Stimulated activated CD4-positive, alpha-beta T cell treated with anti-CD3 and anti-CD28 coated beads, Interleukin-1b, Interleukin-23, amount 100 ng/mL, for 1 hour (primary cell): Measurements from ENCODE around the gene VILL.

Experiments used
- DNase-seq, 2 donors: peaks; one replicate each; pipeline ENCODE4 v3.0.0-alpha.2; 2020; ENCODE audit warnings: low read depth in 2 of 2

Gene VILL

GRCh38 chr3:38000965-38001455, 10.4 kb downstream of the VILL start:
- DNase-seq: no peak

DNA sequence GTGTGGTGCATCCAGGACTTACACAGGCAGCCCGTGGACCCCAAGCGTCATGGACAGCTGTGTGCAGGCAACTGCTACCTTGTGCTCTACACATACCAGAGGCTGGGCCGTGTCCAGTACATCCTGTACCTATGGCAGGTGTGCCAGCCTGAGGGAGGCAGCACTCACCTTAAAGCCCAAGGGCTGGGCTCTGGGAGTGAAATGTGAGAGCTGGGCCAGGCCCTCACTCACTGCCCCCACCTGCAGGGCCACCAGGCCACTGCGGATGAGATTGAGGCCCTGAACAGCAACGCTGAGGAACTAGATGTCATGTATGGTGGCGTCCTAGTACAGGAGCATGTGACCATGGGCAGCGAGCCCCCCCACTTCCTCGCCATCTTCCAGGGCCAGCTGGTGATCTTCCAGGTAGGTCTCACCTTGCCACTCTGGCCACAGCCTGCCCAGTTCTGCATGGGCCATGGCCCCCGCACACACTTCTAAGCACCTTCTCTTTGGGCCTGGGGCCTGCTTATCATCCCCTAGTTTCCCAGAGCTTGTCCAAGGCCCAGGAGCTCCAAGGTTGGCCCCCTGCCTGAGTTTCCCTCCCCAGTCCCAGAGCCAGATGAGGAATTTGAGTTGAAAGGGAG, 11.0 kb downstream of the VILL start:
- DNase-seq: no peak

DNA sequence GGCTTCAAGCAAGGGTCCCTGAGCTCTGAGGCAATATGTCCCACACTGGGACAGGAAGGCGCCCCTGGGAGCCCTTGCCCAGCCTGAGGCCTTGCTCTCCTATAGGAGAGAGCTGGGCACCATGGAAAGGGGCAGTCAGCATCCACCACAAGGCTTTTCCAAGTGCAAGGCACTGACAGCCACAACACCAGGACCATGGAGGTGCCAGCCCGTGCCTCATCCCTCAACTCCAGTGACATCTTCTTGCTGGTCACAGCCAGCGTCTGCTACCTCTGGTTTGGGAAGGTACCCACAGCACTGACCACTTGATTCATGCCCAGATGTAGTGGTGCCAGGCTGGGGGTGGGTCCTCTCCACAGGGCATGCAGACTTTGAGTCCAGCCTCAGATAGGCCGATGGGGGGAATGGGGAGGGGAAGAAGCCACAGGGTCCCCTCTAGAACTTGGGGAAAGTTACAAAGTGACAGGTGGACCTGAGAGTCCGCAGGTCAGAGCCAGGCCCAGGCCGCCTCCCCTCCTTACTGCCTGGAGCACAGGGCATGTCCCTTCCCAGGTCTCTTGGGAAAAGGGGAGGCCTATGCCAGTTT, 11.8 kb downstream of the VILL start:
- DNase-seq: no peak

GRCh38 chr3:38002940-38003339, 12.4 kb downstream of the VILL start:
- DNase-seq: no peak

GRCh38 chr3:38003371-38003816, 12.8 kb downstream of the VILL start:
- peak in 1 of 2 donors; percentile 37 for DNase-seq

DNA sequence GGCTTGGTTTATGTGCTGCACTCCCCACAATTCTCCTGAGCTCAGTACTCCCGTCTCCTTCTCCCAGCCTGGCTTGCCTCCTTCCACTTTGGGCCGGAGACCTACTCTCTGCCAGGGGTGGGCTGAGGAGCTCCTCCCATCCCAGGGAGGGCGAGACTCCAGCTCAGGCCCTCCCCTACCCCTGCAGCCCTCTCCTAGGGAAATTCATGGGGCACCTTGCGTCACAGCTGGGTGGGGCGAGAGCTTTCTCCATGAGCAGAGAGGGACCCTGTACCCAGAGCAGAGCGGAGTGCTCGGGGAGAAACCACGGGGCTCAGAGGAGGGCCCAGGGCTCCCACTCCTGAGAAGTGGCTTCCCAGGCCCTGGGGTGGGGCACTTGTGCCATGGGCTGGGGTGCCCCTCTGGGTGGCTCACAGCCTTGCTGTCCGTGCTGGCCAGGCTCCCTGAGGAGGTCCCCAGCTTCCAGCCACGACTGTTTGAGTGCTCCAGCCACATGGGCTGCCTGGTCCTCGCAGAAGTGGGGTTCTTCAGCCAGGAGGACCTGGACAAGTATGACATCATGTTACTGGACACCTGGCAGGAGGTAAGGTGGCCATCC, 13.3 kb downstream of the VILL start:
- DNase-seq: no peak

DNA sequence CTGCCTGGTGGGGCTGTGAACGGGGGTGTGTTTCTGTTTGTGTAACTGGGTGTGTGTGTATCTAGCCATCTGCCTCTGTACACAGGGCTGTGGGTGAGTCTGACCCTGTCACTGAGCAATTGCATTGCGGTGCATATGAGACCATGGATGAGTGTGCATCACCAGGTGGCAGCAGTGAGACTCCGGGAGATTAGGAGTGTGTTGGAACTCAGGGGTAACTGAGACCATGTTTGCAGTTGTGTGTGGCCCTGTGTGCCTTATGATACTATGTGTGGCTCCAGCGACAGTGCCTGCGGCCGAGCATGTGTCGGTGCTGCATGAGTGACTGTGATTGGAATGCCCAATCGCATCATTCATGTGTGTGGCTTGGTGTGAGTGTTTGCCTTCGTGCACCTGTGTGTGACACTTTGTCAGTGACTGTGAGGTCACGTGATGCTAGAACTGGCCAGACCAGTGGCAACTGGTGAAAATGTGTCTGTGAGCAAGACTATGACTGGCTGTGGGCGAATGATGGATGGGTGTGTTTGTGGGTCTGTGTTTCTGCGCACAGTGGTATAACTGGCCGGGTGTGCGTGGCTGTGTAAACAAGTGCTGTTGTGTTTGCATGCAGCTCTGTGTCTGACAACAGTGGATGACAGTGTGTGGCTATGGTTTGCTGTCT, 14.0 kb downstream of the VILL start:
- no peak for DNase-seq

GRCh38 chr3:38005076-38006020, 14.8 kb downstream of the VILL start:
- DNase-seq: no peak

GRCh38 chr3:38006031-38006430, 15.4 kb downstream of the VILL start:
- no peak for DNase-seq

DNA sequence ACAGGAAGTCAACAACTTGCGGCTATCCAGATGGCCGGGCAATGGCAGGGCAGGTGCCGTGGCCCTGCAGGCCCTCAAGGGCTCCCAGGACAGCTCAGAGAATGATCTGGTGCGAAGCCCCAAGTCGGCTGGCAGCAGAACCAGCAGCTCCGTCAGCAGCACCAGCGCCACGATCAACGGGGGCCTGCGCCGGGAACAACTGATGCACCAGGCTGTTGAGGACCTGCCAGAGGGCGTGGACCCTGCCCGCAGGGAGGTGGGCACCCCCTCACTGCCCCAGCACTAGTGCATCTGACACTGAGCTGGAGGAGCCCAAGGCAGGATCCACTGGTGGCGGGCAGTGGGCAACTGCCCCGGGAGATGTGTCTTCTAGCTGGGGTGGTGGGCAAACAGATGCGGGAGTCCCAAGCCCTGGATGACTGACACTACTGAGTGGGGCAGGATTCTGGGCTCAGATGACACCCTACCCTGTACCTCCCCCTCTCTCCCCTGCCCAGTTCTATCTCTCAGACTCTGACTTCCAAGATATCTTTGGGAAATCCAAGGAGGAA, 15.9 kb downstream of the VILL start:
- DNase-seq: no peak

GRCh38 chr3:38007754-38008090, 17.1 kb downstream of the VILL start:
- DNase-seq: no peak

DNA sequence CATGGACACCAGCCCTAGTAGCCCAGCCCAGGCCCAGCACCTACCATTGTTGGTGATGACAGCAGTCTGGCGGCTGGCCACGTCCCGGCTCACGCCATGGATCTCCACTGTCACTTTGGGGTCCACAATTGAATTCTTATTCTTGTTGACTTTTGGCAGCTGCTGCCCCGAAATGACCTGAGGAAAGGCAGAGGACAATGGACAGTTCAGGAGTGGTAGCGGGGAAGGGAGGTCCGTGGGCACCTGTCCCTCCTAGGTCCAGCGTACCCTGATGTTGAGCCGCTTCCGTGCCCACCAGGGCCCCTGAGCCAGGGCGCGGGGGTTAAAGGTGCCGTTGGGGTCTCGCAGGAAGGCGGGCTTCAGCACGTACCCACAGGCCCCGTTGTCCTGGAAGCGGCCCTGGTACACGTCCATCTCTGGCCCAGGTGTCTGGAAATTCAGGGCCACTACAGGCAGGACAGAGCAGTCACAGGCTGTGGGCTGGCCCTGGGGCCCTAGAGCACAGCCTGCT, 17.7 kb downstream of the VILL start:
- DNase-seq: no peak

DNA sequence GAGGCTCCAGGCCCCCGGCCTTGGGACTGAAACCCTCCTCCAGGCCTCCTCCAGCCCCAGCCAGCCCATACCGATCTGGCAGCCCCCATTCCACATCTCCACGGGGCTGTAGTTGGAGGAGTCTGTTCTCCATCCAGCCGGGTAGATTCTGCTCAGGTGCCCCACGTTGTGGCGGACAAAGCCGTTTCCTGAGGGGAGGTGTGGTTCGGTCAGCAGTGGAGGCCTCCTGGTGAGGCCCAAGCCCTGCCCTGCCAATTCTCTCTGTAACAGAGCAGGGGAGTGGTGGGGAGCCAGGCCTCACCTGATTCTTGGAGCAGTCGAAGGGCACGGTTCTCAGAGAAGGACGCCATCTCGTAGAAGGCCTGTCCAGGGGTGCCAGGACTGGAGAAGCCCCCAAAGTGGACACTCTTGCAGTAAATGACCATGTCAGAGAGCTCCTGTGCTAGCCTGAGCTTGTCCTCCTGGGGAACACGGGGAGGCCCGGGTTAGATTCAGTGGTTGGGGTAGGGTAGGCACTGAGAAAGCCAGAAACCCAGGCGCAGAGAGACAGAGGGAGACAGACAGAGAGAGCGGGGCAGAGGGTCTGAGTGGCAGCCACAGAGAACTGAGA, 18.5 kb downstream of the VILL start:
- no peak for DNase-seq

- no peak for DNase-seq
Measured at GRCh38 chr3:38009807-38010591, 19.4 kb downstream of the VILL start.

DNA sequence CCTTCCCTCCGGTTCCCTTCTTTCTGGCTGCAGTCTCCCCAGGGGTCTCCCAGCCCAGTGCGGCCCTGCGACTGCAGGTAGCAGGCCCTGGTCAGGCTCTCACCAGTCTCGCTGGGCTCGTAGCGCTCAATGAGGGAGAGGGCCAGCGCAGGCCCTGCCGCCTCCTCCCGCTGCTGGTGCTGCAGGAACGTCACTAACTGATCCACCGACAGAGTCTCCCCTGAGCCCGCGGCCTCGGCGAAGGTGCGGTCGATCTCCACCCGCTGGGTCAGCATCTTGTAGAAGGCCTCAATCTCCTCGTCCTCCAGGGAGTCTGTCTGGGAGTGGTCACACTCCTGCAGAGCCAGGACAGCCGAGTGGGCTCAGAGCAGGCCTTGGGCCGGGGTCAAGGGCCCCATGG, 20.5 kb downstream of the VILL start:
- no peak for DNase-seq

GRCh38 chr3:38015485-38015884, 24.9 kb downstream of the VILL start:
- DNase-seq: no peak

- DNase-seq: no peak
Measured at GRCh38 chr3:38015984-38016383, 25.4 kb downstream of the VILL start.

- no peak for DNase-seq
Measured at GRCh38 chr3:38016410-38016809, 25.8 kb downstream of the VILL start.

DNA sequence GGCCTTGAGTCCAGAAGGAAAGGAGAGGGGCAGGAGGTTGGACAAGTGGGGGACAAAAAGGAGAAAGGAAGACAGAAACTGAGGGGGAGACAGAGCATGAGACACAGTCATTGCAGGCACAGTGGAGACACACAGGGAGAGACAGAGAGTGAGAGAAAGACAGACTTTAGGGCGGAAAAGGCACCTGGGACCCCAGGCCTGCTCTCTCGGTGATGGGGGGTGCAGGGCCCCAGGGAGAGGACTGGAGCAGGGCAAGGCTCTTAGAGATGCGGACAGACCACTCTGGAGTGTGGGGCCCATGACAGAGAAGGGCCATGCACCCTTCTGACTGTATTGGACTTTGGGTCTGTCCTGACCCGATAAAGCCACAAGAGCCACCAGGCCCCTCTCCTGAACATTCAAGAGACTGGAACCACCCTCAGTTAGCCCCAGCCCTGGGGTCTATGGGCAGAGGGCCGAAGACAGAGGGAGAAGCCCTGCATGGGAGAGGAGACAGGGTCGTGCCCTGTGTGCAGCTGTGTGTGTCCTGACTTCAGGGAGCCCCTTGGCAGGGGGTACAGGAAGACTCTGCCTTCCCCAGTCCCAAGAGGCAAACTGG, 26.4 kb downstream of the VILL start:
- no peak for DNase-seq
